Activated naive CD8-positive, alpha-beta T cell treated with anti-CD3 and anti-CD28 coated beads, Interleukin-2, amount 10 ng/mL, durations not matched to agents 7 days and 5 days (primary cell): ENCODE results near the gene SLC2A8. TPM values are rescaled to one million over a fixed set of nuclear protein-coding genes. Genes with fewer than 3 reads are reported as not detected.
A peak's percentile ranks its signal among the peaks of the same experiment; 100 is the strongest.

Experiments
- ATAC-seq: fragments of 150-1000 bp; cut with Tn5 transposase; one replicate; pipeline ENCODE4 v1.10.0; 2021; ENCODE audit warnings: low read depth, moderate library complexity
- POLR2A ChIA-PET: fragments of 350-600 bp; sonication (Branson Sonifier 250); formaldehyde crosslinking; loops from one replicate; lab custom pipeline; 2021; ENCODE audit warnings: antibody characterized with exemption; lab: Charles Lee
- DNase-seq: peaks from one replicate; pipeline ENCODE4 v3.0.0; 2021
- H3K27ac Mint-ChIP-seq: one replicate; pipeline ENCODE4 v1.8.0; 2022; ENCODE audit warnings: mild to moderate bottlenecking, mixed read lengths
- H3K27me3 Mint-ChIP-seq: one replicate; pipeline ENCODE4 v1.8.0; 2022; ENCODE audit warnings: mild to moderate bottlenecking, moderate library complexity, mixed read lengths
- H3K36me3 Mint-ChIP-seq: one replicate; pipeline ENCODE4 v1.8.0; 2021; ENCODE audit warnings: mild to moderate bottlenecking, mixed read lengths
- H3K4me1 Mint-ChIP-seq: one replicate; pipeline ENCODE4 v1.8.0; 2021; ENCODE audit warnings: mixed read lengths
- H3K4me3 Mint-ChIP-seq: one replicate; pipeline ENCODE4 v1.8.0; 2022; ENCODE audit warnings: mild to moderate bottlenecking, moderate library complexity, mixed read lengths
- H3K9me3 Mint-ChIP-seq: one replicate; pipeline ENCODE4 v1.8.0; 2021; ENCODE audit warnings: mixed read lengths
- total RNA-seq, 2 experiments: library from RNA; stranded (reverse); gene quantifications; one replicate each; pipeline ENCODE4 v1.2.3, GENCODE V29; 2021

Gene SLC2A8
- total RNA-seq, 2 experiments from 2014 or later = 3.4 to 4.1 TPM

DNA sequence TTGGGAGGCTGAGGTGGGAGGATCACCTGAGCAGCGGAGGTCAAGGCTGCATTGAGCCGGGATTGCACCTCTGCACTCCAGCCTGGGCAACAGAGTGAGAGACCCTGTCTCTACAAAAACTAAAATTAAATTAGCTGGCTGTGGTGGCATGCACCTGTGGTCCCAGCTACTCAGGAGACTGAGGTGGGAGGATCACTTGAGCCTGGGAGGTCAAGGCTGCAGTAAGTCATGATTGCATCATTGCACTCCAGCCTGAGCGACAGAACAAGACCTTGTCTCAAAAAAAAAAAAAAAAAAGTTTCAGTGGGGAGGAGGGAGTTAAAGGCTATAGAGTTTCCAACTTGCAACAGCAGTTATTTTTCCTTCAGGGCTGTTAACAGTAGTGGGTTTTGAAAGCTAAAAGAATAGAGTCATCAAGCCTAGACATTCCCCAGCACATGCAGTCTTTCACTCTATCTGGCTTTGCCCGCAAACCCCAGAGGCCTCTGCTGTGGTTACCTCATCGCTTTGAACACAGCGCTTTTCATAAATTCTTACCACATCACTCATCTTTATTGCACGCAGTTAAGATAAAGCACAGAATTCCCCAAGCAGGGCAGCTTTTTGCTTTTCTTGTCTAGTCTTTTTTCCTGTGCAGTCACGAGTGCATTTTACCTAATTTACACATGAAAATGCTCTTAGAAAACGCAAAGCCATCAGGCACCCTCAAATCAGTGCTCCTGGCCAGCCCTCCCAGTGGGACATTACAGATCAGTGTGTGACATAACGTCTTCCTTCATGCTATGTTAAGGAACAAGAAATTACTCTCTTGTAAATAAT lies 8.7 kb upstream of the SLC2A8 start:
- DNase-seq = peak; percentile 87
- Mint-ChIP-seq H3K36me3 (no peaks in the 10 kb centered on the region), H3K4me3 (peak overlapping the region; percentile 20), H3K27me3 (peaks cover 71% of the 10 kb centered on the region), H3K27ac (peak overlapping the region; percentile 75), H3K4me1 (peaks cover 26% of the 10 kb centered on the region), H3K9me3 (no peaks in the 10 kb centered on the region)
- POLR2A ChIA-PET = interaction anchor here (0.6 to 1.6 kb wide), 7 partner anchors 9 to 914 kb away, joined by 3 to 9 read pairs (median 4); partner anchors contain the start of genes LRSAM1, RPL12 and SLC2A8
- ATAC-seq = peak; percentile 93

DNA sequence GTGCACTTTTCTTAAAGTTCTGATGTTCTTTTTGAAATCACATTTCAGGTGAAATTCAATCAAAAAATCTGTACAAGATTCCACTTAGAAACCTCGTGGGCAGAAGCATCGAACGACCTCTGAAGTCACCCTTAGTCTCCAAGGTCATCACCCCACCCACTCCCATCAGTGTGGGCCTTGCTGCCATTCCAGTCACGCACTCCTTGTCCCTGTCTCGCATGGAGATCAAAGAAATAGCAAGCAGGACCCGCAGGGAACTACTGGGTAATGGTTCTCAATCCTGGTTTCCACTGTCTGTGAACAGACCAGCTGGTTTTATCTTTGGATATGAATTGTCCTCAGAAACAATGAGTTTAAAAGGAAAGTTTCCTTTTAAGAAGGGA lies 8.1 kb upstream of the SLC2A8 start:
- POLR2A ChIA-PET = interaction anchor here (0.6 to 1.6 kb wide), 5 partner anchors 8 to 69 kb away, joined by 3 to 9 read pairs (median 4); partner anchors contain the start of genes LRSAM1, RPL12 and SLC2A8
- H3K4me1 Mint-ChIP-seq = peaks cover 28% of the 10 kb centered on the region

DNA sequence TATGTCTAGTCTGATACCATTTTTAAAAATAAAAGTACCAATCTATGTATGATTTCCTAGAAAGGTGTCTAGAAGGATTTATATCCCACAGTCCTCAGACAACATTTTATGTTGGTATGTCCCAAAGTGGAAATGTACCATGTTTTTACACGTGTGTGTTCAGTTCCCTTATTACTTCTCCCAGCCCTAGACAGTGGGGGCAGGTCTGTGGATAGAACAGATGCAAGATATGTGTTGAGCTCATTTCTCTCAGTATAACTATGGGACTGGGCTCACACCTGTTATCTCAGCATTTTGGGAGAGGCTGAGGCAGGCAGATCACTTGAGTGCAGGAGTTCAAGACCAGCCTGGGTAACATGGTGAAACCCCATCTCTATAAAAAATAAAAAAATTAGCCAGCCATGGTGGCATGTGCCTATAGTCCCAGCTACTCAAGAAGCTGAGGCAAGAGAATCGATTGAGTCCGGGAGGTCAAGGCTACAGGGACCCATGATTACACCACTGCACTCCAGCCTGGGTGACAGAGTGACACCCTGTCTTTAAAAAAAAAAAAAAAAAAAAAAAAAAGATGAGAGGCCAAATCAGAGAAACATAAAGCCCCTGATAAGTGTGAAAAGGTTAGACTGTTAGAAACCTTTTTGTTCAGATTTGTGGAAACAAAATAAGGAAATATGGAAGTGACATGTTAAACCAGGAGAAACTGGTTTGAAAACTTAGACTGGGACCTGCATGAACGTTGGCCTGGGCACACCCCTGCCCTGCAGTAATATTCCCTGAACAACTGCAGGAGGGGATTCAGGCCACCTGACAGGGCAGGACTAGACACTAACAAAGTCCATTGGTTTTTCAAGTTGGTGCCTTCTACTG lies 7.4 kb upstream of the SLC2A8 start:
- Mint-ChIP-seq H3K4me3 (no peak overlapping the region), H3K36me3 (no peaks in the 10 kb centered on the region), H3K9me3 (no peaks in the 10 kb centered on the region), H3K27me3 (peaks cover 73% of the 10 kb centered on the region), H3K27ac (no peak overlapping the region), H3K4me1 (peaks cover 28% of the 10 kb centered on the region)
- DNase-seq (no peak), ATAC-seq (no peak)
- POLR2A ChIA-PET = interaction anchor here (0.7 to 1.5 kb wide), 2 partner anchors 31 to 61 kb away, joined by 4 to 8 read pairs; no protein-coding TSS in a partner anchor

More for the DNA sequence above, 8.1 kb upstream of the SLC2A8 start:
- Mint-ChIP-seq H3K4me3 (peak overlapping the region; percentile 20), H3K36me3 (no peaks in the 10 kb centered on the region), H3K9me3 (no peaks in the 10 kb centered on the region), H3K27ac (no peak overlapping the region), H3K27me3 (peaks cover 73% of the 10 kb centered on the region)
- peak; percentile 4 for ATAC-seq
- DNase-seq = no peak

DNA sequence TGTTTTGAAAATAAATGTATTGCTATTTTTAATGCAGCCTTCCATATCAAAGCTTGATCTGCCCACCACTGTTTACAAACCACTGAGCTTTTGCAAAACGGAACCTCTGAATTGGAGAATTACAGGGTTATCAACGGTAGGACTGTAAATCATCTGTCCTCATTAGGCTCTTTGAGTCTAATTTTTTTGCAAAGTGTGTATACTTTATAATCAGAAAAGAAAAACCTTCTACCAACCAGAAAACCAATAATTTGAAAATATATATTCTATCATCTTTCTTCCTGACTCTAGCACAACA lies 6.8 kb upstream of the SLC2A8 start:
- POLR2A ChIA-PET = no interaction called here
- Mint-ChIP-seq H3K27me3 (peaks cover 72% of the 10 kb centered on the region), H3K4me3 (no peak overlapping the region), H3K27ac (no peak overlapping the region), H3K4me1 (peaks cover 28% of the 10 kb centered on the region), H3K36me3 (no peaks in the 10 kb centered on the region), H3K9me3 (no peaks in the 10 kb centered on the region)
- ATAC-seq (no peak), DNase-seq (no peak)

DNA sequence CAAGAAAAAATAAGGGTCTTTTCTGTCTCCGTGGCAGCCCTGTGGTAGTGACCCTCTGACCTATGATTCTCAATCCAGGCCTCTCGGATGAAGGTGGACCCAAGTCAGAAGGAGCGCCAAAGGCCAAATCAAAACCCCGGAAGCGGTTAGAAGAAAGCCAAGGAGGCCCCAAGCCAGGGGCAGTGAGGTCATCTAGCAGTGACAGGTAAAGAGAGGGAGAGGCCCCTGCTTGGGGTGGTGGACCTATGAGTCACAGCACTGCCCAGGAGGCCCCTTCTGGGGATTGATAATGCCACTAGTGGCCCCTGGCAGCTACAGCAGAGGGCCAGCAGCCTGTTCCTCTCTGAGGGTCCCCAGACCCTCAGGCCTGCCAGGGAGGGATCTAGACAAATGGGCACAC lies 6.4 kb upstream of the SLC2A8 start:
- Mint-ChIP-seq H3K4me1 (peaks cover 28% of the 10 kb centered on the region), H3K36me3 (no peaks in the 10 kb centered on the region), H3K4me3 (no peak overlapping the region), H3K9me3 (no peaks in the 10 kb centered on the region), H3K27ac (no peak overlapping the region), H3K27me3 (peaks cover 72% of the 10 kb centered on the region)
- ATAC-seq (no peak), DNase-seq (no peak)
- POLR2A ChIA-PET = no interaction called here

DNA sequence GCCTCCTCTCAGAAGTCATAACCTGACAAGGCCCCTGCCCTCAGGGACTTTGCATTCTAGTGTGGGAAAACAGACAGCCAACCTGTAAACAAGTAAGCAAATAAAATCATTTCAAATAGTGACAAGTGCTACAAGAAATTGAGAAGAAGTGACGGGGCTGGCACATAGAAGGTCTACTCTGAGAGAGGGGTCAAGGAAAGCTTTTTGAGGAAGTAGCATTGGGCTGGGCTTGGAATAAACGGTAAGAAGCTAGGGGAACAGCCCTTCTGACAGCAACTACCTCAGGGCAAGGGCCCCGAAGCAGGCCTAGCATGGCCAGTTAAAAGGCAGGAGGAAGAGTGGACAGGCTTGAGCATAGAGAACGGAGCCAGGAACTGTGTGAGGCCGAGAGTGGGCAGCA lies 4.8 kb upstream of the SLC2A8 start:
- no peaks in the 10 kb centered on the region for H3K36me3 Mint-ChIP-seq
- H3K27me3 Mint-ChIP-seq = peaks cover 69% of the 10 kb centered on the region
- POLR2A ChIA-PET = interaction anchor here (0.6 kb wide), 1 partner anchor 32 kb away, joined by 3 read pairs; the partner anchor contains the start of gene ZNF79
- H3K27ac Mint-ChIP-seq = no peak overlapping the region
- ATAC-seq = no peak
- DNase-seq = no peak
- peaks cover 34% of the 10 kb centered on the region for H3K4me1 Mint-ChIP-seq
- no peaks in the 10 kb centered on the region for H3K9me3 Mint-ChIP-seq
- H3K4me3 Mint-ChIP-seq = no peak overlapping the region

DNA sequence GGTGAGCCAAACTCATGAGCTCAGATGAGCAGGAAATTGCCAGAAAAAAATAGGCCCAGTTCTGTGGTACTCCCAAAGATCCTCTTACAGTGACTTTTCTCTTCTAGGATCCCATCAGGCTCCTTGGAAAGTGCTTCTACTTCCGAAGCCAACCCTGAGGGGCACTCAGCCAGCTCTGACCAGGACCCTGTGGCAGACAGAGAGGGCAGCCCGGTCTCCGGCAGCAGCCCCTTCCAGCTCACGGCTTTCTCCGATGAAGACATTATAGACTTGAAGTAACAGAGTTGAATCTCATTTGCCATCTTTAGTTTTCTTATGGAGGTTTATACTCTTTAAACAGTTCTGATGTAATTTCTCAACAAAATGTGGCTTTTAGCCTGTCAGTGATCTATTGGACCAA lies 4.0 kb upstream of the SLC2A8 start:
- no peak overlapping the region for H3K27ac Mint-ChIP-seq
- no peak for ATAC-seq
- H3K4me1 Mint-ChIP-seq = peaks cover 32% of the 10 kb centered on the region
- POLR2A ChIA-PET = no interaction called here
- H3K4me3 Mint-ChIP-seq = no peak overlapping the region
- DNase-seq = no peak
- no peaks in the 10 kb centered on the region for H3K9me3 Mint-ChIP-seq
- peaks cover 69% of the 10 kb centered on the region for H3K27me3 Mint-ChIP-seq
- no peaks in the 10 kb centered on the region for H3K36me3 Mint-ChIP-seq

DNA sequence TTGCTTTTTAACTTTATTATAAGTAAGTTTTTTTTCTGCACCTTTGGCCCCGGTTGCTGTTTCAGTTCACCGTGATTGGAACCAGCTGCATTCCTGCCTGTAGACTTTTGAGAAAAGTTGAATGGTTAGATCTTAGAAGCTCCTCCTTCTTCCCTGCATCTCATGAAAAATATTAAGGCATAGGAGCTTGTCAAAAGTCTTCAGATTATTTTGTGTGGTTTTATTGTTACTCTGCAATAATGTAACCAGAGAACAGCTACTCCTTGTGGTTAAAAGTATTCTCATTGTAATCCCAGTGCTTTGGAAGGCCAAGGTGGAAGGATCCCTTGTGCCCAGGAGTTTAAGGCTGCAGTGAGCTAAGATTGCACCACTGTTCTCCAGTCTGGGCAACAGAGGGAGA lies 3.3 kb upstream of the SLC2A8 start:
- H3K9me3 Mint-ChIP-seq = no peaks in the 10 kb centered on the region
- ATAC-seq (no peak), DNase-seq (no peak)
- H3K4me1 Mint-ChIP-seq = peaks cover 27% of the 10 kb centered on the region
- no peak overlapping the region for H3K4me3 Mint-ChIP-seq
- no peaks in the 10 kb centered on the region for H3K36me3 Mint-ChIP-seq
- no peak overlapping the region for H3K27ac Mint-ChIP-seq
- H3K27me3 Mint-ChIP-seq = peaks cover 74% of the 10 kb centered on the region
- POLR2A ChIA-PET = no interaction called here

DNA sequence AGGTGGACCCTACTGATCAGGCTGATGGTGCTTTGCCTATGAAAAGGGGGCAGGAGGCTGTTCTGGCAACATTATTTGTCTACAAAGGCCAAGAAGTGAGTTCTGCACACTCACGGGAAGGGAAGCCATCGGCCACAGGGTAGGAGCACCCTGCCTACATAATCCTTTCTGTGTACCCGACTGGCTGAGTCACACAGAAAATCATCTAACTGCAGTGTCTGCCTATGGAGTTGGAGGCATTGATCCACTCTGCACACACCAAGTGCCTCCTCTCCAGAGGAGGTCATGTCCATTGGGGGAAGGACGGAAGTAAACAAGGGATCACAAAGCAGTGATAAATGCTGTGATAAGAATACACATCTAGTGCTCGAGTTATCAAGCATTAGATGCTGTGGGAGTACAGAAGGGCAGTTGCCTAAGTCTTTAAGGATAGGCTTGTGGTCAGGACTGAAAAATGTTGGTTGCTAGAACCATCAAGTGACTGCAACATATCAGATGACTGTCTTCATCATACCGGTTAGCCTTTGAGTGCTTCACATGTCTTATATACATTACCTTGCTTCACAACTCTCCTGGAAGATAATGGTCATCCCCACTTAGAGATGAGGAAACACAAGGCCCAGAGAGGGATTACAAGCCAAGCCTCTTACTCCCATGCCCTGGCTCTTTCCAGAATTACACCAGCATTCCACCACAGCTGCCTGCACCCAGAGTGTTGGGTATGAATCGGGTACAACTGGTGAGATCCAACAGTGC lies 1.3 kb upstream of the SLC2A8 start:
- no peaks in the 10 kb centered on the region for H3K9me3 Mint-ChIP-seq
- POLR2A ChIA-PET = interaction anchor here (1.1 to 3.6 kb wide), 2 partner anchors 12 to 56 kb away, joined by 3 to 32 read pairs; partner anchors contain the start of genes LRSAM1 and RPL12
- H3K4me3 Mint-ChIP-seq = peak overlapping the region; percentile 58
- H3K27ac Mint-ChIP-seq = no peak overlapping the region
- no peaks in the 10 kb centered on the region for H3K36me3 Mint-ChIP-seq
- peaks cover 72% of the 10 kb centered on the region for H3K27me3 Mint-ChIP-seq
- DNase-seq (no peak), ATAC-seq (no peak)
- peaks cover 13% of the 10 kb centered on the region for H3K4me1 Mint-ChIP-seq

DNA sequence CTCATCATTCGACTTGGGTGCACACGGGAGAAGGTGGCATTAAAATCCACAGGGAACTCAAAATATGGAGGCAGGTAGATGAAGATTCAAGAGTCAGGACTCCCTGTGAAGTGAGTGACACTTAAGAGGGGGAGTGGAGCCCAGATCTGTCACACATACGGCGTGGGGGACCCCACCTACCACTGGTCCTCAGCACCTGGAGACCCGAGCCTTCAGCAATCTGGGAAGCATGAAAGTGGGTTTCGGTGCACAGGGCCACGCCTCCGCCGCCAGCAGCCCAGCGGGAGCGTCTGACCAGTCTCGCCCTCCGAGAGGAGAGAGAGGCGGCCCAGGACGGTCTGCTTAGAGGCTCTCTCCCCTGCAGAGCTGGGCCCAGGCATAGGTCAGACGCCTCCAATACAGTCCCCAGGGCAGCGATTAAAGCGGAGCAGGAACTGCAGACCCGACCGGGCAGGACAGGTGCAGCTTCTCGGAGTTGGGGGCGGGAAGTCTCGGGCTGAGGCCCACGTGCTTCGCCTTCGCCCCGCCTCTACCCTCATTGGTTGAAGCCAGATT lies 639 bp upstream of the SLC2A8 start:
- peaks cover 13% of the 10 kb centered on the region for H3K4me1 Mint-ChIP-seq
- POLR2A ChIA-PET = interaction anchor here (1.1 to 3.6 kb wide), 6 partner anchors 8 to 278 kb away, joined by 3 to 32 read pairs (median 4); partner anchors contain the start of genes LRSAM1, RPL12 and ZNF79

DNA sequence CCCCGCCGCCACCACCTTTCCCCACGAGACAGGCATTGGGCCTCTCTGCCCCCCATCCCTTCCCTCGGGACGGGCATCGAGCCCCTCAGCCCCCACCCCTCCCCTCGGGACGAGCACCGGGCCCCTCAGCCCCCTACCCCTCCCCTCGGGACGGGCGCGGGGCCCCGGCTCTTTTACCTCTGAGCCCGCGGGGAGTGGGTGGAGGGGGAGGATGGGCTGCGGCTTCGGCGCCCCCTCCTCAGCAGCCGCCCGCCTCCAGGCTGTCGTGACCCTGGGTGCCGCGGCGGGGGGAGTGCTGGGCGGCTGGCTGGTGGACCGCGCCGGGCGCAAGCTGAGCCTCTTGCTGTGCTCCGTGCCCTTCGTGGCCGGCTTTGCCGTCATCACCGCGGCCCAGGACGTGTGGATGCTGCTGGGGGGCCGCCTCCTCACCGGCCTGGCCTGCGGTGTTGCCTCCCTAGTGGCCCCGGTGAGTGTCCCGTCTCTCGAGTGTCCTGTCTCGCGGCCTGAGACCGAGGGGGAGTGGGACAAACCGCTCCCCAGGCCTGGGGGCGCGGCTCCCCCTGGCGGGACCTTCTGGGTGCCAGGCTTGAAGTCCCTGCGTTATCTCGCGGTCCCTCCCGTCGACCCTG lies 791 bp downstream of the SLC2A8 start:
- Mint-ChIP-seq H3K36me3 (no peaks in the 10 kb centered on the region), H3K9me3 (no peaks in the 10 kb centered on the region), H3K27ac (no peak overlapping the region), H3K4me1 (peaks cover 10% of the 10 kb centered on the region), H3K27me3 (peaks cover 63% of the 10 kb centered on the region), H3K4me3 (peak overlapping the region; percentile 68)
- POLR2A ChIA-PET = interaction anchor here (1.1 to 3.6 kb wide), 6 partner anchors 10 to 279 kb away, joined by 3 to 32 read pairs (median 4); partner anchors contain the start of genes LRSAM1, RPL12 and ZNF79
- DNase-seq (peak; percentile 59), ATAC-seq (no peak)

More for the DNA sequence above, 639 bp upstream of the SLC2A8 start:
- Mint-ChIP-seq H3K36me3 (no peaks in the 10 kb centered on the region), H3K27me3 (peaks cover 70% of the 10 kb centered on the region), H3K9me3 (no peaks in the 10 kb centered on the region), H3K4me3 (peak overlapping the region; percentile 58), H3K27ac (no peak overlapping the region)
- DNase-seq = no peak
- no peak for ATAC-seq

DNA sequence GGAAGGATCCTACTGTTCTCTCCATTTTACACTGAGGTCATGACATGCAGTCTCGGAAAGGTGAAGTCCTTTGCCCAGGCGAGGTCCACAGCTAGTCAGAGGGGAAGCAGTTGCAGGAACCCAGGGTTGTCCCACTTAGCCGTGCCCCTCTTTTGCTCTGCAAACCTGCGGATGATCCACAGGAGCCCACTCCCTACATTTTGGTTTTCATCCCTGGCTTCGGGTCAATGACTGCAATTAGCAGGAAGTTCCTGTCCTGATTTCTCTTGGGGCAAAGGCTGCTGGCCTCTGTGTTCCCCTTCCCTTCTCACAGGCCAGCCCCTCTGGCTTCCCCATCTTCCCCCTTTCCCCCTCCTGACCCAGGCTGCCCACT lies 1.3 kb downstream of the SLC2A8 start:
- H3K27ac Mint-ChIP-seq = no peak overlapping the region
- peaks cover 58% of the 10 kb centered on the region for H3K27me3 Mint-ChIP-seq
- POLR2A ChIA-PET = interaction anchor here (0.6 to 3.6 kb wide), 3 partner anchors 25 to 177 kb away, joined by 3 to 32 read pairs (median 3); partner anchors contain the start of genes LRSAM1 and RPL12

More for the DNA sequence above, 1.3 kb downstream of the SLC2A8 start:
- H3K4me3 Mint-ChIP-seq = peak overlapping the region; percentile 68
- H3K9me3 Mint-ChIP-seq = no peaks in the 10 kb centered on the region
- no peak for ATAC-seq
- DNase-seq = no peak
- H3K4me1 Mint-ChIP-seq = peaks cover 10% of the 10 kb centered on the region
- no peaks in the 10 kb centered on the region for H3K36me3 Mint-ChIP-seq
